ENCODE measurements around the gene WDR91. TPM values are rescaled to one million over a fixed set of nuclear protein-coding genes. Genes with fewer than 3 reads are reported as not detected.

WDR91 gene
- total RNA-seq, 2 donors from 2014 or later = 36.2 to 78.3 TPM

GRCh38 chr7:135232720-135233119 lies 21.4 kb upstream of the WDR91 start:
- Histone ChIP-seq H3K9me3 (no peaks in the 10 kb centered on the region), H3K27me3 (replicated peaks; ENCODE audit: insufficient read depth) (no peaks in the 10 kb centered on the region), H3K4me1 (ENCODE audit: control insufficient read depth in 1 of 2, low read depth in 2 of 2) (no peaks in the 10 kb centered on the region), H3K27ac (no peak overlapping the region), H3K36me3 (no peaks in the 10 kb centered on the region), H3K4me3 (no peak overlapping the region)
- no peak for TF ChIP-seq CTCF (IDR thresholded peaks at IDR 0.05)
- ATAC-seq (ENCODE audit: insufficient number of reproducible peaks, low FRiP score, low read depth) (no peak), DNase-seq (ENCODE audit: low spot score) (no peak)

- H3K4me3 ChIP-seq = no peak overlapping the region
- no peak for DNase-seq (ENCODE audit: low spot score)
- H3K4me1 ChIP-seq (ENCODE audit: control insufficient read depth in 1 of 2, low read depth in 2 of 2) = no peaks in the 10 kb centered on the region
- no peak overlapping the region for H3K27ac ChIP-seq
- H3K36me3 ChIP-seq = no peaks in the 10 kb centered on the region
- H3K27me3 ChIP-seq (replicated peaks; ENCODE audit: insufficient read depth) = no peaks in the 10 kb centered on the region
- ATAC-seq (ENCODE audit: insufficient number of reproducible peaks, low FRiP score, low read depth) = no peak
- no peak for TF ChIP-seq CTCF (IDR thresholded peaks at IDR 0.05)
- H3K9me3 ChIP-seq = no peaks in the 10 kb centered on the region
Measured at GRCh38 chr7:135232087-135232486, 20.8 kb upstream of the WDR91 start.

- H3K36me3 ChIP-seq = no peaks in the 10 kb centered on the region
- ATAC-seq (ENCODE audit: insufficient number of reproducible peaks, low FRiP score, low read depth) (no peak), DNase-seq (ENCODE audit: low spot score) (no peak)
- no peak overlapping the region for H3K4me3 ChIP-seq
- no peaks in the 10 kb centered on the region for H3K4me1 ChIP-seq (ENCODE audit: control insufficient read depth in 1 of 2, low read depth in 2 of 2)
- H3K27ac ChIP-seq = no peak overlapping the region
- H3K9me3 ChIP-seq = no peaks in the 10 kb centered on the region
- H3K27me3 ChIP-seq (replicated peaks; ENCODE audit: insufficient read depth) = no peaks in the 10 kb centered on the region
- TF ChIP-seq CTCF (IDR thresholded peaks at IDR 0.05) = no peak
Measured at GRCh38 chr7:135231686-135232085, 20.4 kb upstream of the WDR91 start.

- DNase-seq (ENCODE audit: low spot score) (no peak), ATAC-seq (ENCODE audit: insufficient number of reproducible peaks, low FRiP score, low read depth) (no peak)
- no peak overlapping the region for H3K4me3 ChIP-seq
- no peak overlapping the region for H3K27ac ChIP-seq
- no peaks in the 10 kb centered on the region for H3K36me3 ChIP-seq
- no peaks in the 10 kb centered on the region for H3K4me1 ChIP-seq (ENCODE audit: control insufficient read depth in 1 of 2, low read depth in 2 of 2)
- H3K9me3 ChIP-seq = no peaks in the 10 kb centered on the region
- no peaks in the 10 kb centered on the region for H3K27me3 ChIP-seq (replicated peaks; ENCODE audit: insufficient read depth)
- no peak for TF ChIP-seq CTCF (IDR thresholded peaks at IDR 0.05)
Measured at GRCh38 chr7:135224027-135224426, 12.7 kb upstream of the WDR91 start.

- Histone ChIP-seq H3K4me1 (ENCODE audit: control insufficient read depth in 1 of 2, low read depth in 2 of 2) (peaks cover 0 to 6% of the 10 kb centered on the region in 2 donors), H3K4me3 (no peak overlapping the region), H3K9me3 (no peaks in the 10 kb centered on the region), H3K27me3 (replicated peaks; ENCODE audit: insufficient read depth) (no peaks in the 10 kb centered on the region), H3K27ac (no peak overlapping the region), H3K36me3 (no peaks in the 10 kb centered on the region)
- ATAC-seq (ENCODE audit: insufficient number of reproducible peaks, low FRiP score, low read depth) (no peak), DNase-seq (ENCODE audit: low spot score) (no peak)
- TF ChIP-seq CTCF (IDR thresholded peaks at IDR 0.05) = no peak
Measured at GRCh38 chr7:135217645-135218509, 6.6 kb upstream of the WDR91 start.

Data from thoracic aorta (tissue), 2 donors.